ENCODE results near the gene IER5L. TPM values are rescaled to one million over a fixed set of nuclear protein-coding genes. Genes with fewer than 3 reads are reported as not detected.
A peak's percentile ranks its signal among the peaks of the same experiment; 100 is the strongest.

Gene IER5L
- total and polyA plus RNA-seq, 8 donors = 5.7 to 21.4 (median 8.2) TPM

GRCh38 chr9:129138144-129138462 is 40.0 kb downstream of the IER5L start:
- DNase-seq (no peak), ATAC-seq (no peak)
- no peak for TF ChIP-seq CTCF (IDR thresholded peaks at IDR 0.05)
- Histone ChIP-seq H3K36me3 (peaks cover 0 to 62% of the 10 kb centered on the region in 2 donors), H3K27me3 (no peaks in the 10 kb centered on the region), H3K4me1 (peaks cover 46 to 59% of the 10 kb centered on the region in 2 donors), H3K9me3 (no peaks in the 10 kb centered on the region), H3K4me3 (no peak overlapping the region), H3K27ac (peak overlapping the region; percentile 99 to 100)
- intact Hi-C loops (cut with DNase I) = loop anchor here in 1 of 2 donors (5.0 kb wide), 1 partner anchor 474 kb away; no protein-coding TSS in a partner anchor

GRCh38 chr9:129137292-129138143 is 40.5 kb downstream of the IER5L start:
- Histone ChIP-seq H3K4me3 (no peak overlapping the region), H3K36me3 (peaks cover 0 to 62% of the 10 kb centered on the region in 2 donors)
- intact Hi-C loops (cut with DNase I) = loop anchor here in 1 of 2 donors (5.0 kb wide), 1 partner anchor 475 kb away; no protein-coding TSS in a partner anchor

GRCh38 chr9:129136446-129137035 is 41.5 kb downstream of the IER5L start:
- peak in 1 of 4 donors; percentile 51 for DNase-seq
- H3K27ac ChIP-seq = no peak overlapping the region
- no peak overlapping the region for H3K4me3 ChIP-seq
- no peaks in the 10 kb centered on the region for H3K9me3 ChIP-seq
- no peaks in the 10 kb centered on the region for H3K27me3 ChIP-seq
- no peak for TF ChIP-seq CTCF (IDR thresholded peaks at IDR 0.05)
- intact Hi-C loops (cut with DNase I) = loop anchor here in 1 of 2 donors (5.0 kb wide), 1 partner anchor 476 kb away; no protein-coding TSS in a partner anchor
- peaks cover 30 to 49% of the 10 kb centered on the region in 2 donors for H3K4me1 ChIP-seq
- peaks cover 0 to 66% of the 10 kb centered on the region in 2 donors for H3K36me3 ChIP-seq
- no peak for ATAC-seq

More at GRCh38 chr9:129137292-129138143, 40.5 kb downstream of the IER5L start:
- no peak for DNase-seq
- H3K27me3 ChIP-seq = no peaks in the 10 kb centered on the region
- no peaks in the 10 kb centered on the region for H3K9me3 ChIP-seq
- no peak for TF ChIP-seq CTCF (IDR thresholded peaks at IDR 0.05)
- no peak for ATAC-seq
- H3K4me1 ChIP-seq = peaks cover 40 to 53% of the 10 kb centered on the region in 2 donors
- peak overlapping the region; percentile 99 to 100 for H3K27ac ChIP-seq

GRCh38 chr9:129135476-129135875 is 42.6 kb downstream of the IER5L start:
- Histone ChIP-seq H3K36me3 (peaks cover 0 to 76% of the 10 kb centered on the region in 2 donors), H3K4me3 (no peak overlapping the region), H3K27me3 (no peaks in the 10 kb centered on the region), H3K27ac (no peak overlapping the region), H3K9me3 (no peaks in the 10 kb centered on the region), H3K4me1 (peaks cover 21 to 40% of the 10 kb centered on the region in 2 donors)
- TF ChIP-seq CTCF (IDR thresholded peaks at IDR 0.05) = no peak
- intact Hi-C loops (cut with DNase I) = loop anchor here in 1 of 2 donors (5.0 kb wide), 1 partner anchor 477 kb away; no protein-coding TSS in a partner anchor
- DNase-seq = peak in 1 of 4 donors; percentile 41
- ATAC-seq = no peak

- no peak for TF ChIP-seq CTCF (IDR thresholded peaks at IDR 0.05)
Measured at GRCh38 chr9:129133082-129133481, 45.0 kb downstream of the IER5L start.

More at GRCh38 chr9:129133082-129133481, 45.0 kb downstream of the IER5L start:
- no peaks in the 10 kb centered on the region for H3K27me3 ChIP-seq
- H3K4me1 ChIP-seq = peaks cover 3 to 16% of the 10 kb centered on the region in 2 donors
- ATAC-seq (no peak), DNase-seq (peak in 1 of 4 donors; percentile 34)
- intact Hi-C loops (cut with DNase I) = no loop called here
- no peak overlapping the region for H3K4me3 ChIP-seq
- H3K36me3 ChIP-seq = peaks cover 0 to 93% of the 10 kb centered on the region in 2 donors
- no peak overlapping the region for H3K27ac ChIP-seq
- H3K9me3 ChIP-seq = no peaks in the 10 kb centered on the region
